ENCODE data around the gene AGAP1.
A peak's percentile ranks its signal among the peaks of the same experiment; 100 is the strongest.
"Not testable (repeated sequence)": the region's sequence is repeated elsewhere in the genome, so short reads cannot be mapped to it uniquely, and the experiment has no call there.

Gene AGAP1

DNA sequence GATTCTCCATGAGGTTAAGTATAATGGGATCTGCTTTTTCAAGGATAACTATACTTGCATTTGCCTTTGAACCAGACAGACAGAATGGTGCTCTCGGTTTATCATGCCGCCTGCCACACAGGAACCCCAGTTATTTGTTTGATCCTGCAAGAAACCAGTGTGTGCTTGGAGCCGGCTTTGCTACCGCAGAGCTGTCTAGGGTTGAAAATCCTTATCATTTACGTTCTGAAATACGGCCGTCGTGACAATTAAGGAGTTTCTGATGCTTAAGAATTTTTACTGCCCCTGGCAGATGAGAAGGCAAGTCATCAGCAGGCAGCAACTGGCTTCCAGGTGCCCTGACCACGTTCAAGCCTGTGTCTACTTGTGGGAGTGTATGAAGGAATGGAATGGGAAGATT lies 562.3 kb downstream of the AGAP1 start:
- DNase-seq: no peak

DNA sequence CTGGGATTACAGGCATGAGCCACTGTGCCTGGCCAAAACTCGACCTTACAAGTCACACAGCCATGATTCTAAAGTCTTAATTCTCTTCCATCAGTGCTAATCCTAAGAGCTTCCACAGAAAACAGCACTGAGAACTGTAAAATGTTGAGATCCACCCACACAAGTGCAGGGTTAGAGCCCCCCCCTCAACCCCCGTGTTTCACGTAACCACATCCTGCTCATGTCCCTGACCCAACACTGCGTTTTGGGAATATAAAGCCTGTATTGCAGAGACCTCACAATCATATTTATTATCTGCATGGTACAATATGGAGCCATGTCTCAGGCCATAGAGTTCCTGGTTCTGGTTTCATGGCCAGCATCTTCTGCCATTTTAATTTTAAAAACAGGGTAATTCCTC lies 563.5 kb downstream of the AGAP1 start:
- no peak for DNase-seq

DNA sequence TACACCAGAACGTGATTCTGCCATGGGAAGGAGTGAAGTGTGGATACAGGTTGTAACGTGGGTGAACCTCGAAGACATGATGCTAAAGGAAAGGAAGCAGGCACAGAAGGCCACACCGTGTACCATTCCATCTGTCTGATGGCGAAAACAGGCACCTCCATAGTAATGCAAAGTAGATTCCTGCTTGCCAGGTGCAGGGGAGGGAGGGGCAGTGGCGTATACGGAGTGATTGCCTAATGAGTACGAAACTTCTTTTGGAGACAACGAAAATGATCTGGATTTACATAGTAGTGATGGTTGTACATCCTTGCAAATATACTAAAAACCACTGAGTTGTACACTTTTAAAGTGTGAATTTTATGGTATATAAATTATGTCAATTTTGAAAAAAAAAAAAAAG lies 567.7 kb downstream of the AGAP1 start:
- DNase-seq: no peak

DNA sequence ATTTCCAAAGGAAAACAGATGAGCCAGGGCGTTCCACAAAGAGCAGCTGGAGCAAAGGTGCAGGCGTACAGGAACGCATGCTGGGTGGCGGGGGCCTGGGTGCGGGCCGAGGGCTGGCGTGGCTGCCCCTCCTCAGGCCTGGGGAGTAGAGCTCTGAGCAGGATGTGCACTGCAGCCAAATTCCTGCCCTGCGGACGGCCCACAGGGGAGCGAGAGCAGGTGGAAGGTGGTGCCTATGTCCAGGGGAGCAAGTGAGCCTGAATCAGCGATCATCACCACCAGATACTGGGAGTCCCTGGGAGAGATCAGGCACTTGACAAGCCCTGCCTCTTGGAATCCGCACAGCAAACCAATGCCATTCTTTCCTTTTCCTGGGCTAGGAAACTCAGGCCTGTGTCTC lies 568.1 kb downstream of the AGAP1 start:
- no peak for DNase-seq

DNA sequence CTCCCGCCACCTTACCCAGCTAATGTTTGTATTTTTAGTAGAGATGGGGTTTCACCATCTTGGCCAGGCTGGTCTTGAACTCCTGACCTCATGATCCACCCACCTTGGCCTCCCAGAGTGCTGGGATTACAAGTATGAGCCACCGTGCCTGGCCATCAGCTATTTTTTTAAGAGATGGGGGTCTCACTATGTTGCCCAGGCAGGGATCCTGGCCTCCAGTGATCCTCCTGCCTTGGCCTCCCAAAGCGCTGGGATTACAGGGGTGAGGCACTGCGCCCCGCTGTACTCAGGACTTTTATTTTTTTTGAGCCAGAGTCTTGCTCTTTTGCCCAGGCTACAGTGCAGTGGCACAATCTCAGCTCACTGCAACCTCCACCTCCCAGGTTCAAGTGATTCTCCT lies 569.0 kb downstream of the AGAP1 start:
- DNase-seq: not testable (repeated sequence)

DNA sequence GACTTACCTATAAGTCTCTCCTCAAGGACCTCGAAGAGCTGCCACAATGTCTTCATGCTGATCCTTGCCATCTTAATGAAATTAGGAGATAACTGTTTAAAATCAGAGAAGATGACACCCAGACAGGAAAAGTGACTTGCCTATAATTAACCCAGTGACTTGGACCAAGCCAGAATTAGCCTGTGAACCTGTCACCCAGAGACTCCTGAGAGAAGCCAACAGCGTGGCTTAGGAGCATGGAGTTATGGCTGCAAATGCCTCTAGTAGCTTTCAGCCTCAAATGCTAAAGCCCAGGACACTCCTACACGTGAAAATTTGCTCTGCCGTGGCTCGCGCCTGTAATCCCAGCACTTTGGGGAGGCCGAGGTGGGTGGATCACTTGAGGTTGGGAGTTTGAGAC lies 570.2 kb downstream of the AGAP1 start:
- DNase-seq: no peak

DNA sequence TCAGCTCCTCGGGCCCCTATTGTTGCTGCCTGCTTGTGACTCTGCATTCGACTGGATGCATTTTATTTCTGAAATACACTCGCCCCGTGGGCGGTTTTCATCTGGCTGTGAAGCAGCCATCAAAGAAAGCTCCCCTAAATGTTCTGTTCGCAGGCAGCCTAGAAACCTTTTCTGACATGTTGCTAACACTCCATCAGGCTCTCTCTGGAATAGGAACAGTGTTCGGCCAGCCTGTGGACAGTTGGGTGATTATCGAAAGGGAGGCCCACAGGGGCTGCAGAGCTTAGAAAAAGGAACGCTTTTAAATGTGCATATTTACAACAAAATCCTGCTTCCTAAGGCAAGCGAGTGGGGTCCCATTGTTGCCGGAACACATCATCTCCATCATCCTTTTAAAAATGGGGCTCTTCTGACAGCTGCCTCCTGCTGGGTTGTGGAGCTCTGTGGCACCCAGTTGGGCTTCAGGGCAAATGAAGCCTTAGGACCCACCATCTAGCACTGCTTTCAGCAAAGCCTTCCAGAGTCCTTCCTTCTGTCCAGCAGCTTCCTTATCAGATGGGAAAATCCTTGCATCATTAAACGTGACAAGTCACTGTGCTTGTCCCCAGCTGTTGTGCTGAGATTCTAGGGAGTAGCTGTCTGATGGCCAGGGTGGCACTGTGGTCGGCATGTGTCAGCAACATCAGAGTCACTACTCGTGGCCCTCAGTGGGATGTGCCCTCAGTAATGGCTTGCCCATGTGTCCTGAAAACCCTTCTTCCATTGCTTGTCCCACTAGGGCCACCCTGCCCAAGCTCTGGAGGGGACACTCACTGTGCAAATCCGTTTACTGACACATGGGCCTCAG lies 571.7 kb downstream of the AGAP1 start:
- no peak for DNase-seq

DNA sequence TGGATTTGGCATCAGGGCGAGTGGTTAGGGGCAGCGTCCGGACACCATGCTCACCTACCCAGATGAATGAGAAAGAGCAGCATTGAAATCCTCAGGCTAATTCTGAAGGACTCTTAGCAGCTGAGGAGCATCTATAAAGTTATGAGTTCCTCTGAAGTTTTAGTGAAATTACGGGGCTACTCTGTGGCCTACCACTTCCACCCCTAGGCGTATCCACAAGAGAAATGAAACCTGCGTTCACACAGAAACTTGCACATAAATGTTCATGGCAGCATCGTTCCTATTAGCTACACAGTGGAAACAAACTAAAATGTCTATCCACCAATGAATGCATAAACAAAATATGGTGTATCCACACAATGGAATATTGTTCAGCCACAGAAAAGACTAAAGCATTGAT lies 576.4 kb downstream of the AGAP1 start:
- no peak for DNase-seq

DNA sequence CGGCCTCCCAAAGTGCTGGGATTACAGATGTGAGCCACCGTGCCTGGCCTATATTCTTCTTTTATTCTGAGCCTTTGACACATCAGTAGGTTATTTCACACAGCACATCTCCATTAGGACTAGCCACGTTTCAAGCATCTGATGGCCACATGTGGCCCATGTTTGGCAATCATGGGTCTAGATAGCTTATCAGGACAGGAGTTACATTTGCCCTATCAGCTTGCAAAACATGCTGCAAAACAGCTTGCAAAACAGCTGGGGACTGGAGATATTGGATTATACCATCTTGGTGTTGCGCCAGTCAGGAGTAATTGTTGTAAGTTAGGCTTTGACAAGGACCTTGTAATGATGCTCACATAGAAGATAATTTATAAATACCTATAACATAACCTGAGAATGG lies 579.4 kb downstream of the AGAP1 start:
- no peak for DNase-seq

DNA sequence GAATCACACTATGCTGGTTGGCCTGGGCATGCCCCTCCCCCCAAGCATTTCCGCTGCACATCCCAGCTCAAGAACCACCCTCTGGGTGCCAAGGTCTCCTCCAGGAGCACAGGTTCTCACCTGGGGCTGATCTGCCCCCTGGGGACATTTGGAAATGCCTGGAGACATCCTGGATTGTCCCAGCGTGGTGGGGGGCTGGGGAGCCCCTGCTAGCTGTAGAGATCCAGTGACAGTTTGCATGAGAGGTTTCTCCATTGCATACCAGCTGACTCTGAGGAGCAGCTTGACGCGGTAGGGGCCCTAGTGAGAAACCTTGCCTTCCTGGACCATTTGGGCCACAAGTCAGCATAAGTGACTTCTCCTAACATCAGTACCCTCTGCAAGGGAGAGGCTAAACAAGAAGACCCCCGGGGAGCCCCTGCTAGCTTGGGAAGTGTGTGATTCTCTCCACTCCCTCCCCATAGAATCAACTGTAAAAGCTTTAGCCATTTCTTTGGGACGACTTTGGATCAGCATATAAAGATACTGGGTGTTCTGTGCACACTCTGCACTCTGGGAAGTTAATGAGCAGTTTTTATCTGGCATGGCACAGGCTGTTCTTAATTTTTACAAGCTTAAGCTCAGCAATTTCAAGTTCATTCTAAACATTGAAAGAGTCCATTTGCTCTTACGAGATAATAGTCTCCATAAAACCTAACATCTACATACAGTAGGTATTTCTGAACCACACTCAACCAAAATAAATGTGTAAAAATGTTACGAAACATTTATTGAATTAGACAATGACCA lies 580.2 kb downstream of the AGAP1 start:
- no peak for DNase-seq

DNA sequence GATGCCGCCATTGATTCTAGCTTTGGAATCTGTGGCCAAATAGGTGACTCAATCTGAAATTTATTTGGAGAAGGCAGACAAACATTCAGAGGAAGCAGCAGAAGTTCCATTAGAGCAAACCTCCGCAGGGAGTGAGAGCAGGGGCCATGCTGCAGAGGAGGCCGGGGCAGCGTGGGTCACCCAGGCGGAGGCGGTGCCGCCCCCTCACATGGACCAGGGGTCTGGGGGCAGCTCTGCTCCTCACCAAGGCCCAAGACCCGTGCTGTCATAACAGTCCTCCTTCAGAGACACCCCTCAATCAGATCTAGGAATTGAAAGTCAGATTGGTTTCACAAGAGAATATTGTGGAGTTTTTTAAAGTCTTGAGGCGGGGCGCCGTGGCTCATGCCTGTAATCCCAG lies 582.0 kb downstream of the AGAP1 start:
- no peak for DNase-seq

DNA sequence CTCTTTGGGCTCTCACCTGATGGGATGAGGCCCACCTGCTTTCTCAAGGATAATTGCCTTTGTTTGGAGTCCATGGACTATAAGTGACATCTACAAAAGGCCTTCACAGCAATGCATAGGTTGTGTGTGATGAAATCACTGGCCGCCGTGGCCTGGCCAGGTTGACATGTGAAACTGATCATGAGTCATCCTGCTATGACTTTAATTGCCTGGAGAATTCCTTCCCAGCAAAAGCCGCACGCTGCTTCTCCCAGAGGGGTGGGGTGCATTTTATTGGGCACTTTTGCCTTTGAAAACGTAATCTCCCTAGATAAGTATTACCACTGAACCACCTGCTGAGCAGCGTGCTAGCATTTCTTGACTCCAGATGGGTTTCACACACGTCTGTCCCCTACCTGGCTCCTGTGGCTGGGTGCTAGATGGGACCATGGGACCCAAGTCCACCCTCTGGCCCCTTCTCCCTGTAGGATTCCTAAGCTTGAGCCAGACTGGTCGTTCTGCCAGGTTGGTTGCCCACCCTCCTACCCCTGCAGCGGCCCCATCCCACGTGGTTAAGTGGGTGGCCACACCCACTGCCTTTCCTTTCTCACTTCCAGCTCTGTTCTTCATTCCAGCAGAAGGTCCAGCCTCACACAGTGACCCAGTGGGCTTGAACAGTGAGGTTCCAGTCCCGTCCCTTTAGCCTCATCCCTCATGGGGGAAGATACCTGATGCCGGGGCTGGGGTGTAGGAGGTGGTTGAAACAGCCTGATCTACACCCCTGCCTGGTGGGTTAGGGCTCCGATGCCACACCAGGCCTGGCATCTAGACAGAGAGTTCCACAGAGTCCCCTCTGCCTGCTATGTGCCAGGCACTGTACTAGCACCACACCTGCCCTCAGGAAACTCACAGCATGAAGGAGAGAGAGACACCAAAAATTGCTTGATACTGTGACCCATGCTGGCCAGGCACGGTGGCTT lies 584.7 kb downstream of the AGAP1 start:
- no peak for DNase-seq

DNA sequence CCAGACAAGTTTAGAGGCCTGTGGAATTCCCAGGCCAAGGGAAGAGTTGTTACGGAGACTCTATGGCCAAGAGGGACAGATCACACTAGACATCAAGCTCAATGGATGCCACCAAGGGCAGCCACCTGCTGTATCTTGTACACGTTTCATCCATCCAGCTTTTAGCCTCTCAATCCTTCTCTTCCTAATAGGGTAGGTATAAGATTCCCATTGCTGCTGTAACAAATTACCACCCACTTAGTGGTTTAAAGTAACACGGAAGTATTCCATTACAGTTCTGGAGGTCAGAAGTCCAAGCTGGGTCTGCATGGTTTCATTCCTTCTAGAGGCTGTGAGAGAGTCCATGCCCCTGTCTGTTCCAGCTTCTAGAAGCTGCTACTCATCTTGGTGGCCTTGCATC lies 586.6 kb downstream of the AGAP1 start:
- no peak for DNase-seq

DNA sequence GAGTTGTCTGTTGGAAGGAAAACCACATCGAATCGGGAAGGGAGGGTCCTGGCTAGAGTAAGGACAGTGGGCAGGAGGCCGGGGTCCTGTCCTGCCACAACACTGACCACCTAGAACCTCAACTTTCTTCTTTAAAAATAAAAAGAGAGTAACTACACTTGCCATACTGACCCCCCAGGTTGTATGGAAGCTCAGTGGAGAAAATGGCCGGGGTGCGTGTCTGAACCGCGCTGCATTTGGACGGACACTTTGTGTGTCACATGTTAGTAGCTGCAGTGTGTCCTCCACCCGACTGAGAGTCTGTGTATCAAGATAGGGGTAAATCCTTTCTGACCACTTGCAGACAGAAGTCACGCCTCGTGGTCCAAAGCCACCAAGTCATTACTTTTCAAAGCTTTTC lies 587.3 kb downstream of the AGAP1 start:
- DNase-seq: no peak

DNA sequence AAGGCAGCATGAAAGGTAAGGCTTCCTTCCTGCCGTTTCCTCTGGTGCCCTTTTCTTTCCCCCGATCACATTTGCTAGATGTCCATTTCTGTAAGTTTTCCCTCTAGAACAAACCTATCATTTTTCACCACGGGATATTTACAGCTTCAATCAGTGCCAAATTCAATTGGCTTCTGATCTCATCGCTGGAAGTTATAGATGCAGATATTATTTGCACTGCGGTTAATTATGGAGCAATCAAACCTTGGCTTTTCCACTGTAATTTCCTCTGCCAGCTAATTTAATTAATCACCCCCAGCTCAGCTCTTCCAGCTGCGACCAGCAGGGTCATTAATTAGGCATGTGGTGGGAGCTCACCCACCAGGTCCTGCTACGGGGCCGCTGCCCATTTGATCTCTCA lies 588.2 kb downstream of the AGAP1 start:
- DNase-seq: peak; percentile 69

DNA sequence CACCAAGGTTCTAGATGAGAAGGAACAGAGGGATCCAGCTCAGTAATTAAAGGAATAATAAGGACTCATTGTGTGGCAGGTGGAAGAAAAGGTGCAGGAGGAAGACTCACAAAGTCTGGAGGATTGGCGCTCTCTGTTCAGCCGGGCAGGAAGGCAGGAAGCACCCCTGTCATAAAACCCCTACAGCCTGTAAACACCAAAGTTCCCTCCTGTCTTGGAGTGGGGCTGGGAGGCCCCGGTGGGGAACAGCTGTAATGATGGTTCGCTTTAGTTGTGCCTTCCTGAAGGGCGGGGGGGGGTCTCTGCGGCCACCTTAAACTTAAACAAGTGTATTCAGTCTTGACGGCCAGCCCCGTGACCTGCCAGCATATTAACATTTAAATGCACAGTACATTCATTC lies 590.1 kb downstream of the AGAP1 start:
- DNase-seq: no peak

DNA sequence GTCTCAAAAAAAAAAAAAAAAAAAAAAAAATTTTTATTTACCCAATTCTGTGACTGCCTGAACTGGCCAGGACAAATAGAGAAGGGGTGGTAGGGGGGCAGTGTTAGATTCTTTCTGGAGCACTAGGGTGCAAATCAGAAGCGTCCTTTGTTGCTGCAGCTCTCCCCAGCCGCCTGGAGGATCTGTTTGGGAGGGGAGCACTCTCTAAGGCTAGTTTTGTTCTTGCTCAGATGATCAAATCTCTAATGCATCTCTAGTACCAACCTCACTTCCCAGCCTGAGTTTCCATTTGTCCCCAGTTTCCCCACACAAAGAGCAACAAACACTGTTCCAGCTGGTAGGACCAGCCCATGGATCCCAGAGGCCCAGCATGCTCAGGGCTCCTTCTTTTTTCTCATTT lies 591.4 kb downstream of the AGAP1 start:
- DNase-seq: no peak

DNA sequence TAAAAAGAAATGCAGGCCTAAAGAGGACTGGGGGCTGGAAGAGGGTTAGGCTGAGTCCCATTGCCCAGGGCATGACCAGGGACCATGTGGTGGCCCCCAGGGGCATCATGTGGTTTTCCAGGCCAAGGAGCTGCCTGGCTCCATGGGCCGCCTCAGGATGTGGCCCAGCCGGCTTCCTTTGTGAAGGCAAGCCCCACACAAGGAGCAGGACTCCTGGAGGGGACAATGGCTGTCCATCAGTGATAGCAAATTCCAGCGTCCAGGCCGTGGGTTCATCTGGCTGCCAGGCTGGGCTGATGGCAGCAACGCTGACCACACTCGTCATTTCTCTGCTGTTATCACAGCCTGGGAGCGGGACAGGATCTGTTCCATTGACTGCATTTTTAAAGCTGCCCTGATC lies 591.8 kb downstream of the AGAP1 start:
- DNase-seq: no peak

DNA sequence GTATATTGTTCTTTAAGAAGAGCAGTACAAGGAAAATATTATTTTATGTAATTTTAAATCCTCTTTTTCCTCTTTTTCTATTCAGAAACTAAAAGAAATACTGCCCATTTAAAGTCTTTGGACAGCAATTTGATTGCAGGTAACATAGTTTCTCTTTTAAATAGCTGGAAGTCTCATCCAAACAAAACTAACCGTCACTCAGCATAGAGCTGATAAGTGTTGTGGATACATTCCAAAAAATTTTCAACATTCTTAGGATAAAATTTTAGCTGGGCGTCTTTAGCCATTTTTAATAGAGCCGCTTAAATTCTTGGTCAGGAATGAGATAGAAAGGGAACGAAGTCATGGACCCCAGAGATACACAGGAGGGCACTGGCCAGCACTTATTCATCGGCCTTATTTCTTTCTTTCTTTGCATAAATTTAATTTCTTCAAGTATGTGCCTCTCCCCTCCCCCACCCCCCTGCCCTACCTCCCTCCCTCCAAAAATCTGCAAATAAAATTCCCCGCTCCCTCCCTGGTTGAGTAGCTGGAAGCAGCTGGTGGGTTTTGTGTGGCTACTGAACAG lies 592.6 kb downstream of the AGAP1 start:
- DNase-seq: no peak

DNA sequence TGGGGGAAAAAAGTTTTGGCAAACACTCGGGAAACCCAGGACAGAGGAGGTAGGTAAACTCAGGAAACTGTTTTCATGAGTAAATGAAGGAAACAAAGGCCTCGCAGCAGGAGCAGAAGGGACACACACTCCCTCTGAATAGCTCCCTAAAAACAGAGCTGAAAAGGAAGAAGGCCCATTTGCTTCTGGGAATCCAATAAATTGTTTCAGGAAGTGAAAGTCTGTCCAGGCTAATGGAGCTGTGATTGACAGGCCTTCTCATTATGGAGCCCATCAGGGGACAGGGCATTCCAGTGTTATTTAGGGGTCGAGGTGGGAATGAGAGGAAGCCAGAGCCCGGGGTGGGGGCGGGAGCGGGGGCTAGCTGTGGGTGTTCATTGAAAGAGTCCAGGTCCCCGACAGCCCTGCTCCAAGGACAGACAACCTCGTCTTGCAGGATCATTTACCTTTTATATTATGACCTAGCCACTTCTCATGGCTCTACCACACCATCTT lies 593.2 kb downstream of the AGAP1 start:
- no peak for DNase-seq

DNA sequence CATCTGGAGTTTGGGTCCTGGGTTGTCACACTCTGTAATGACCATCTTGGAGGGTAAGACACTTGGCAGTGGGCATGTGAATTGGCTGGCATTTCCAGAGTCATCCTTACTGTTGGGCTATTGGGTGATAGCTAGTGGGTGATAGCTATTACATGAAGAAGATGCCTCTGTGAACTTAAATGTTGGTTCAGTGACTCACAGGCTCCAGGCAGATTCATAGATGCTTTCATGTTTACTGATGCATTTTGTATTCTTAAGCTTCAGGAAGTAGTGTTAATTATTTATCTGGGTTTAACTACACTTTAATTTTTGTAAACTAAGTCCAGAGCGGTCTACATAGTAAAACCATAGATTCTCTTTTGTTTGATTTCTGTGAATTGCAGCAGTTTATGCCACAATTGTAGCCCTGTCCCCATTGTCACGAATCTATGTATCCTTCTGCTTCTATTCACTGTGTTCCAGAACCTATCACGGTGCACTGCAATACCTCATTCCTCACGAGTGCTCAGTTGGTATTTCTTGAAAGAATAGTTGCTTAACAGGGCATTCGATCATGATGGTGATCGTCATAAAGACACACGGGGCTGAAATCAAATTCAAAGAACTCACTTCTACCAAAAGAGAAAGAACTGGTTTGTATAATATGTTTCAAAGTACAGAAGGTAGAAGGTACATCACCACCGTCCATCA lies 594.7 kb downstream of the AGAP1 start:
- DNase-seq: no peak

All from NCI-H2227 treated with DMSO at 0.1 percent for 48 hours (cell line).